ENCODE results near the gene VCL. TPM values are rescaled to one million over a fixed set of nuclear protein-coding genes. Genes with fewer than 3 reads are reported as not detected.
"Not testable (repeated sequence)": the region's sequence is repeated elsewhere in the genome, so short reads cannot be mapped to it uniquely, and the experiment has no call there.

VCL gene
- total and polyA plus RNA-seq, 9 of the 15 experiments (the other 6 are each of a cell fraction or from before 2014, with no cell fraction given): 29.8 to 186 (median 76.4) TPM

- Histone ChIP-seq H3K9me1 (ENCODE audit: control insufficient read depth, insufficient read depth, low read length) (no peaks in the 10 kb centered on the region), H3K4me1 (replicated peaks in 1 of 2; ENCODE audit: control insufficient read depth in 2 of 2, insufficient read depth in 2 of 2, low read length in 2 of 2) (peaks cover 5 to 22% of the 10 kb centered on the region in 2 experiments; a peak in 4 of 5 replicates), H3K9me3 (replicated peaks; ENCODE audit: control insufficient read depth, insufficient read depth, low read depth, low read length) (no peaks in the 10 kb centered on the region), H3K4me3 (no peak overlapping the region), H3K27ac (ENCODE audit: extremely low read depth, low read depth, low read length) (no peak overlapping the region), H3K36me3 (ENCODE audit: control insufficient read depth, insufficient read depth, low read length) (peaks cover 37% of the 10 kb centered on the region), H3K79me2 (ENCODE audit: control insufficient read depth, insufficient read depth, low read length) (peaks cover 78% of the 10 kb centered on the region), H3K4me2 (ENCODE audit: insufficient read depth, low read length) (no peak overlapping the region), H3K27me3 (ENCODE audit: control insufficient read depth in 2 of 2, insufficient read depth in 2 of 2, low read length in 2 of 2) (no peaks in the 10 kb centered on the region), H2AFZ (ENCODE audit: low read depth, low read length) (no peak overlapping the region), H3K9ac (ENCODE audit: insufficient read depth in 1 of 2, low read depth in 2 of 2, low read length in 2 of 2) (no peak overlapping the region), H4K20me1 (replicated peaks; ENCODE audit: control insufficient read depth, insufficient read depth, low read length) (no peaks in the 10 kb centered on the region)
- POLR2A ChIA-PET: no interaction called here
- FAIRE-seq: no peak
- intact Hi-C loops (cut with micrococcal nuclease) (no loop called here), in situ Hi-C loops (cut with MboI) (no loop called here)
- BruUV-seq (replicated peaks): no TSS peak
- CTCF ChIA-PET (ENCODE audit: low intra/inter-chr PET ratio): interaction anchor here (0.6 kb wide), 1 partner anchor 95 kb away, joined by 3 read pairs; no protein-coding TSS in a partner anchor
- TF ChIP-seq RFX7 (CRISPR knock-in tag; IDR thresholded peaks at IDR 0.05) (no peak), POLR2H (tag; IDR thresholded peaks at IDR 0.05; ENCODE audit: low read depth) (0 out of 2 replicates have a peak, but pooled peaks have one; percentile 39), KDM2B (CRISPR knock-in tag; IDR thresholded peaks at IDR 0.05) (no peak)
- no peak for DNase-seq (ENCODE audit: extremely low read depth in 1 of 4, low spot score in 3 of 4)
- ATAC-seq: no peak
These were observed 63.2 kb downstream of the VCL start for GRCh38 chr10:74061104-74061503.

DNA sequence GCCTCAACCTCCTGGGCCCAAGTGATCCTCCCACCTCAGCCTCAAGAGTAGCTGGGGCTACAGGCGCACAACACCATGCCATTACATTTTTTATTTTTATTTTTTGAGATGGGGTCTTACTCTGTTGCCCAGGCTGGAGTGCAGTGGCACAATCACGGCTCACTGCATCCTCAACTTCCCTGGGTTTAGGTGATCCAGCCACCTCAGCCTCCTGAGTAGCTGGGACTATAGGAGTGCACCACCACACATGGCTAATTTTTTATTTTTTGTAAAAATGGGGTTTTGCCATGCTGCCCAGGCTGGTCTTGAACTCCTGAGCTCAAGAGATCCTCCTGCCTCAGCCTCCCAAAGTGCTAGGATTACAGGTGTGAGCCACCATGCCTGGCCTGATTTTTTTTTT, 64.1 kb downstream of the VCL start:
- H3K4me1 ChIP-seq (replicated peaks in 1 of 2; ENCODE audit: control insufficient read depth in 2 of 2, insufficient read depth in 2 of 2, low read length in 2 of 2): peaks cover 7 to 14% of the 10 kb centered on the region in 2 experiments; a peak in 4 of 5 replicates
- H4K20me1 ChIP-seq (replicated peaks; ENCODE audit: control insufficient read depth, insufficient read depth, low read length); H3K9me3 ChIP-seq (replicated peaks; ENCODE audit: control insufficient read depth, insufficient read depth, low read depth, low read length); CTCF ChIA-PET (ENCODE audit: low intra/inter-chr PET ratio); BruUV-seq (replicated peaks); intact Hi-C loops (cut with micrococcal nuclease); H3K27ac ChIP-seq (ENCODE audit: extremely low read depth, low read depth, low read length); H3K4me3 ChIP-seq; FAIRE-seq; H3K27me3 ChIP-seq (ENCODE audit: control insufficient read depth in 2 of 2, insufficient read depth in 2 of 2, low read length in 2 of 2); POLR2A ChIA-PET; H3K9ac ChIP-seq (ENCODE audit: insufficient read depth in 1 of 2, low read depth in 2 of 2, low read length in 2 of 2); DNase-seq (ENCODE audit: extremely low read depth in 1 of 4, low spot score in 3 of 4); H3K4me2 ChIP-seq (ENCODE audit: insufficient read depth, low read length); H2AFZ ChIP-seq (ENCODE audit: low read depth, low read length); in situ Hi-C loops (cut with MboI); H3K9me1 ChIP-seq (ENCODE audit: control insufficient read depth, insufficient read depth, low read length); ATAC-seq: not testable (repeated sequence)
- WGBS (ENCODE audit: insufficient coverage, low coverage, missing lambda C conversion rate): 96% methylated on average over 2 of the region's 2 CpGs
- H3K79me2 ChIP-seq (ENCODE audit: control insufficient read depth, insufficient read depth, low read length): peaks cover 69% of the 10 kb centered on the region
- peaks cover 37% of the 10 kb centered on the region for H3K36me3 ChIP-seq (ENCODE audit: control insufficient read depth, insufficient read depth, low read length)
- peak; percentile 86 for TF ChIP-seq ZNF121 (CRISPR knock-in tag; conservative IDR thresholded peaks at IDR 0.05)

All from K562 (cell line).